DOHH2 (cell line): Measurements from ENCODE around the gene PLIN1.

ENCODE experiments used
- H3F3A ChIP-seq: fragments of 200-600 bp; sonication (generic), shearing (Covaris generic); 2 replicates; pipeline ENCODE4 v1.6.0; 2016; ENCODE audit warnings: antibody characterized with exemption, mild to moderate bottlenecking; ENCODE audit not compliant: control insufficient read depth, insufficient read depth
- H3K27ac ChIP-seq: fragments of 200-600 bp; sonication (generic); 2 replicates; pipeline ENCODE4 v1.5.1; 2014; ENCODE audit warnings: low read depth, mild to moderate bottlenecking, low read length, moderate library complexity
- H3K27me3 ChIP-seq: fragments of 200-600 bp; sonication (generic); 2 replicates; pipeline ENCODE4 v1.6.1; 2014; ENCODE audit warnings: mild to moderate bottlenecking, low read length, mixed read lengths; ENCODE audit not compliant: control insufficient read depth
- H3K36me3 ChIP-seq: fragments of 200-600 bp; sonication (generic); 2 replicates; pipeline ENCODE4 v1.6.1; 2014; ENCODE audit warnings: mild to moderate bottlenecking, low read length, moderate library complexity, mixed read lengths; ENCODE audit not compliant: control insufficient read depth
- H3K4me1 ChIP-seq: fragments of 200-600 bp; sonication (generic); 2 replicates; pipeline ENCODE4 v1.6.1; 2014; ENCODE audit warnings: mild to moderate bottlenecking, low read length, mixed read lengths; ENCODE audit not compliant: control insufficient read depth
- H3K4me2 ChIP-seq: fragments of 200-600 bp; sonication (generic); 2 replicates; pipeline ENCODE4 v1.6.0; 2014; ENCODE audit warnings: mild to moderate bottlenecking, low read length, moderate library complexity
- H3K4me3 ChIP-seq: fragments of 200-600 bp; sonication (generic); 2 replicates; pipeline ENCODE4 v1.5.1; 2014; ENCODE audit warnings: mild to moderate bottlenecking, low read length, mixed read lengths
- H3K79me2 ChIP-seq: fragments of 200-600 bp; sonication (generic); 2 replicates; pipeline ENCODE4 v1.6.1; 2014; ENCODE audit warnings: mild to moderate bottlenecking, low read length, mixed read lengths; ENCODE audit not compliant: control insufficient read depth
- H3K9me2 ChIP-seq: fragments of 200-600 bp; sonication (generic); replicated peaks from 2 replicates; pipeline ENCODE4 v1.6.1; 2014; ENCODE audit warnings: mild to moderate bottlenecking, low read length, mixed read lengths; ENCODE audit not compliant: control insufficient read depth
- H3K9me3 ChIP-seq: fragments of 200-600 bp; sonication (generic); 2 replicates; pipeline ENCODE4 v1.6.1; 2014; ENCODE audit warnings: antibody characterized with exemption, low read length, mixed read lengths; ENCODE audit not compliant: control insufficient read depth, insufficient read depth
- H4K20me1 ChIP-seq: fragments of 200-600 bp; sonication (generic); 2 replicates; pipeline ENCODE4 v1.6.0; 2014; ENCODE audit warnings: low read depth, mild to moderate bottlenecking, antibody characterized with exemption, low read length, moderate library complexity; ENCODE audit not compliant: control insufficient read depth, insufficient read depth
- CTCF ChIP-seq: fragments of 200-600 bp; sonication (generic); IDR thresholded peaks from one replicate; pipeline ENCODE4 v1.5.1; 2014; ENCODE audit warnings: antibody characterized with exemption, mild to moderate bottlenecking, low read depth, low read length; ENCODE audit not compliant: poor library complexity, severe bottlenecking
- EZH2phosphoT487 ChIP-seq: fragments of 200-600 bp; sonication (generic); IDR thresholded peaks from 2 replicates; pipeline ENCODE4 v1.6.1; 2017; ENCODE audit warnings: borderline replicate concordance, mild to moderate bottlenecking, antibody characterized with exemption, low read length, moderate library complexity, mixed read lengths

The PLIN1 gene

GRCh38 chr15:89724621-89725020 lies 45.5 kb upstream of the PLIN1 start:
- H3F3A ChIP-seq, result no peaks in the 10 kb centered on the region
- H3K27me3 ChIP-seq, result peaks cover 3% of the 10 kb centered on the region
- no peaks in the 10 kb centered on the region for H3K36me3 ChIP-seq
- no peaks in the 10 kb centered on the region for H3K4me1 ChIP-seq
- no peak for TF ChIP-seq EZH2phosphoT487
- no peak for TF ChIP-seq CTCF
- H3K79me2 ChIP-seq, result no peaks in the 10 kb centered on the region
- H4K20me1 ChIP-seq, result no peaks in the 10 kb centered on the region
- H3K9me3 ChIP-seq, result peaks cover 7% of the 10 kb centered on the region; the same call in 1 of the 2 replicates
- no peak overlapping the region for H3K4me3 ChIP-seq
- no peak overlapping the region for H3K4me2 ChIP-seq
- no peaks in the 10 kb centered on the region for H3K9me2 ChIP-seq
- H3K27ac ChIP-seq, result no peak overlapping the region

- Histone ChIP-seq H3K9me2 (no peaks in the 10 kb centered on the region), H3K9me3 (peaks cover 7% of the 10 kb centered on the region; the same call in 1 of the 2 replicates), H3K4me2 (no peak overlapping the region), H3F3A (no peaks in the 10 kb centered on the region), H3K79me2 (no peaks in the 10 kb centered on the region), H3K4me1 (no peaks in the 10 kb centered on the region), H3K36me3 (no peaks in the 10 kb centered on the region), H3K4me3 (no peak overlapping the region), H3K27me3 (peaks cover 3% of the 10 kb centered on the region; the same call in 1 of the 2 replicates), H4K20me1 (no peaks in the 10 kb centered on the region), H3K27ac (no peak overlapping the region)
- no peak for TF ChIP-seq EZH2phosphoT487
- no peak for TF ChIP-seq CTCF
Measured at GRCh38 chr15:89723031-89723430, 43.9 kb upstream of the PLIN1 start.

GRCh38 chr15:89714775-89715174 lies 35.6 kb upstream of the PLIN1 start:
- no peak overlapping the region for H3K4me2 ChIP-seq
- no peaks in the 10 kb centered on the region for H3K36me3 ChIP-seq
- H3K4me3 ChIP-seq, result no peak overlapping the region
- H3K27ac ChIP-seq, result no peak overlapping the region
- H3F3A ChIP-seq, result no peaks in the 10 kb centered on the region
- H3K79me2 ChIP-seq, result no peaks in the 10 kb centered on the region
- H3K9me2 ChIP-seq, result no peaks in the 10 kb centered on the region
- H3K27me3 ChIP-seq, result no peaks in the 10 kb centered on the region
- TF ChIP-seq EZH2phosphoT487 (no peak), CTCF (no peak)
- no peaks in the 10 kb centered on the region for H3K9me3 ChIP-seq
- H4K20me1 ChIP-seq, result no peaks in the 10 kb centered on the region
- H3K4me1 ChIP-seq, result no peaks in the 10 kb centered on the region

GRCh38 chr15:89707577-89707976 lies 28.4 kb upstream of the PLIN1 start:
- TF ChIP-seq EZH2phosphoT487, result no peak
- TF ChIP-seq CTCF, result no peak
- H3K4me2 ChIP-seq, result no peak overlapping the region
- H3K9me2 ChIP-seq, result no peaks in the 10 kb centered on the region
- no peaks in the 10 kb centered on the region for H3F3A ChIP-seq
- H3K4me3 ChIP-seq, result no peak overlapping the region
- no peaks in the 10 kb centered on the region for H3K36me3 ChIP-seq
- no peak overlapping the region for H3K27ac ChIP-seq
- H3K9me3 ChIP-seq, result no peaks in the 10 kb centered on the region
- no peaks in the 10 kb centered on the region for H3K27me3 ChIP-seq
- no peaks in the 10 kb centered on the region for H3K79me2 ChIP-seq
- no peaks in the 10 kb centered on the region for H3K4me1 ChIP-seq
- H4K20me1 ChIP-seq, result no peaks in the 10 kb centered on the region
